HG03457 (cell line): ENCODE measurements around the gene ITIH5.
A peak's percentile ranks its signal among the peaks of the same experiment; 100 is the strongest.

Source experiments
- ATAC-seq: cut with Tn5 transposase; IDR thresholded peaks from one replicate; pipeline ENCODE4 v1.9.1; 2021; ENCODE audit warnings: moderate number of reproducible peaks; ENCODE audit not compliant: unreplicated experiment

Gene ITIH5

GRCh38 chr10:7525314-7526016 lies 141.3 kb downstream of the ITIH5 start:
- no peak for ATAC-seq

GRCh38 chr10:7523656-7524055 lies 143.1 kb downstream of the ITIH5 start:
- no peak for ATAC-seq

GRCh38 chr10:7520507-7521485 lies 146.0 kb downstream of the ITIH5 start:
- peak; percentile 84 for ATAC-seq

- no peak for ATAC-seq
Measured at GRCh38 chr10:7519351-7519750, 147.4 kb downstream of the ITIH5 start.

GRCh38 chr10:7518693-7519092 lies 148.1 kb downstream of the ITIH5 start:
- no peak for ATAC-seq

GRCh38 chr10:7515439-7515838 lies 151.3 kb downstream of the ITIH5 start:
- ATAC-seq = no peak

GRCh38 chr10:7513936-7514335 lies 152.8 kb downstream of the ITIH5 start:
- ATAC-seq = no peak

GRCh38 chr10:7513455-7513854 lies 153.3 kb downstream of the ITIH5 start:
- no peak for ATAC-seq

- ATAC-seq = no peak
Measured at GRCh38 chr10:7512487-7512886, 154.3 kb downstream of the ITIH5 start.

GRCh38 chr10:7511612-7512011 lies 155.2 kb downstream of the ITIH5 start:
- ATAC-seq = no peak
